HG03432 (cell line): ENCODE data around the gene MMP13.
"Not testable (repeated sequence)": the region's sequence is repeated elsewhere in the genome, so short reads cannot be mapped to it uniquely, and the experiment has no call there.

Experiments used
- ATAC-seq: cut with Tn5 transposase; IDR thresholded peaks from one replicate; pipeline ENCODE4 v1.9.1; 2021; ENCODE audit warnings: mild to moderate bottlenecking, moderate library complexity; ENCODE audit not compliant: unreplicated experiment

MMP13 gene

DNA sequence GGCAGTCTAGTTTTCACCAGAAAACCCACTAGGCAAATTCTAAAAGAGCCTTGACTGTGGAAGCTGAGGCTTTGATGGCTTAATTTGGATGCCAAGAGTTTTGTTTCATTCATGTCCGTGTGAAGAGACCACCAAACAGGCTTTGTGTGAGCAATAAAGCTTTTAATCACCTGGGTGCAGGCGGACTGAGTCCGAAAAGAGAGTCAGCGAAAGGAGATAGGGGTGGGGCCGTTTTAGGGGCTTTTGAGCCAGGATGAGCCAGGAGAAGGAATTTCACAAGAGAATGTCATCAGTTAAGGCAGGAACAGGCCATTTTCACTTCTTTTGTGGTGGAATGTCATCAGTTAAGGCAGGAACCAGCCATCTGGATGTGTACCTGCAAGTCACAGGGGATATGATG lies 51.6 kb downstream of the MMP13 start:
- ATAC-seq, result not testable (repeated sequence)

DNA sequence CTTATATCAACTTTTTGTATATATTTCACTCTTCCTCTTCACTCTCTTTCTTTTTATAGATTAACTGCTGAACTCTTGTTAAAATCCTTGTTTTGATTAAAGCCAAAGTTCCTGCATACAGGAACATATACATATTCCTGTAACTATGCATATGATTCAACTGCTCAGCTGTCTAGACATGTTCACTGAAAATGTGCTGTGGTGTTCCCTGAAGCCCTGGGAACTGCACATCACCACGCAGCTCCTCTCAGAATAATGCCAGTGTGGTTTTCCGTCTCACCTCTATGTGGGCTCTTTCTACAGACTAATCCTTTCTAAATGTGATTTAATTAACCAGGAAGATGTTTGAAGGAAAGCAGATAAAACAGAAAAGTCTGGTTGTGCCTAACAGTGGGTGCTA lies 55.2 kb downstream of the MMP13 start:
- ATAC-seq, result no peak
